ENCODE data around the gene SH3PXD2B. TPM values are rescaled to one million over a fixed set of nuclear protein-coding genes. Genes with fewer than 3 reads are reported as not detected.
A peak's percentile ranks its signal among the peaks of the same experiment; 100 is the strongest.

The SH3PXD2B gene
- total and polyA plus RNA-seq, 8 donors: 4.2 to 24.9 (median 11.0) TPM

DNA sequence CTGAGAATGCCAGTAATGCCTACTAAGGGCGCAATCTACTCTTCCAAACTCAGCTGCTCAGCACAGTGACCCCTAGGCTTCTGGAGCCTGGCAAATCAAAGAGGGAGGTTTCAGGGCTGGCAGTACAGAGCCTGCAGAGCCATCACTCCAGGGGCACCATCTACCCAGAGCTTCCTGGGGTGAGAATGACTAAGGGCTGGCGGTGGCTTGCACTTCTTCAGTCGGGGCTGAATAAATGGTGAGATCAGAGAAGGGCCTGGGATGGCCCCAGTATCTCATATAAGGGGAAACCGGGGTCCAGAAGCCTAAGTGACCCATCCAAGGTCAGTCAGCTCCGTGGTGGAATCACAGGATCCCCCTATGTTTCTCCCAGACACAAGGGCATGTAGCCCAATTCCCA lies 5.3 kb downstream of the SH3PXD2B start:
- H3K4me1 ChIP-seq: peaks cover 5 to 16% (median 6%) of the 10 kb centered on the region in 3 donors
- no peak for DNase-seq
- H3K27ac ChIP-seq: no peak overlapping the region
- 70 to 80% methylated on average over 5 of the region's 5 CpGs for WGBS, 2 donors
- no peaks in the 10 kb centered on the region for H3K27me3 ChIP-seq
- H3K9me3 ChIP-seq: no peaks in the 10 kb centered on the region
- H3K4me3 ChIP-seq: no peak overlapping the region
- no peaks in the 10 kb centered on the region for H3K36me3 ChIP-seq
- no peak for ATAC-seq
- intact Hi-C loops (cut with DNase I): no loop called here
- no peak for TF ChIP-seq CTCF (IDR thresholded peaks at IDR 0.05)
- FAIRE-seq: no peak

- H3K27ac ChIP-seq: no peak overlapping the region
- TF ChIP-seq CTCF (IDR thresholded peaks at IDR 0.05): no peak
- no peaks in the 10 kb centered on the region for H3K27me3 ChIP-seq
- H3K9me3 ChIP-seq: no peaks in the 10 kb centered on the region
- no peak for DNase-seq
- no peak overlapping the region for H3K4me3 ChIP-seq
- H3K4me1 ChIP-seq: peaks cover 11 to 23% (median 12%) of the 10 kb centered on the region in 3 donors
- intact Hi-C loops (cut with DNase I): no loop called here
- peak in 2 of 4 donors; percentile 16 to 23 for ATAC-seq
- H3K36me3 ChIP-seq: no peaks in the 10 kb centered on the region
- 71% methylated on average over 8 of the region's 8 CpGs for WGBS, 2 donors
- FAIRE-seq: no peak
Observed at GRCh38 chr5:172447646-172448365, 6.5 kb downstream of the SH3PXD2B start.

GRCh38 chr5:172446336-172447051 lies 7.8 kb downstream of the SH3PXD2B start:
- Histone ChIP-seq H3K9me3 (no peaks in the 10 kb centered on the region), H3K36me3 (no peaks in the 10 kb centered on the region), H3K4me3 (no peak overlapping the region), H3K27ac (no peak overlapping the region), H3K27me3 (no peaks in the 10 kb centered on the region), H3K4me1 (peaks cover 11 to 20% (median 12%) of the 10 kb centered on the region in 3 donors)
- intact Hi-C loops (cut with DNase I): no loop called here
- FAIRE-seq (no peak), DNase-seq (no peak), ATAC-seq (no peak)
- 73 to 79% methylated on average over 15 to 16 of the region's 16 CpGs for WGBS, 2 donors
- TF ChIP-seq CTCF (IDR thresholded peaks at IDR 0.05): no peak

GRCh38 chr5:172445866-172446265 lies 8.5 kb downstream of the SH3PXD2B start:
- ATAC-seq: no peak
- no peak for DNase-seq
- Histone ChIP-seq H3K9me3 (no peaks in the 10 kb centered on the region), H3K4me3 (no peak overlapping the region), H3K27ac (no peak overlapping the region), H3K27me3 (no peaks in the 10 kb centered on the region), H3K36me3 (no peaks in the 10 kb centered on the region), H3K4me1 (peaks cover 11 to 21% (median 12%) of the 10 kb centered on the region in 3 donors)
- FAIRE-seq: no peak
- intact Hi-C loops (cut with DNase I): no loop called here
- no peak for TF ChIP-seq CTCF (IDR thresholded peaks at IDR 0.05)
- 90 to 96% methylated on average over 10 of the region's 10 CpGs for WGBS, 2 donors
